SK-N-SH treated with all-trans-retinoic acid at 6 μM for 48 hours (cell line): ENCODE measurements around the gene LIX1.

Source experiments
- ATAC-seq: fragments of 200-7000 bp; cut with Tn5 transposase; 3 replicates; pipeline ENCODE4 v1.9.1; 2020; ENCODE audit warnings: mild to moderate bottlenecking, moderate library complexity
- ARNTL ChIP-seq: fragments of 450-650 bp; formaldehyde crosslinking; IDR thresholded peaks from 2 replicates; pipeline ENCODE4 v1.5.0; 2020; ENCODE audit warnings: low read depth, mild to moderate bottlenecking, moderate library complexity, borderline replicate concordance
- BACH2 ChIP-seq: fragments of 250-450 bp; sonication (Bioruptor Pico); IDR thresholded peaks from 2 replicates; pipeline ENCODE4 v1.9.0; 2021; ENCODE audit warnings: mild to moderate bottlenecking, borderline replicate concordance
- CREB5 ChIP-seq: fragments of 250-450 bp; sonication (Bioruptor Pico); IDR thresholded peaks from 2 replicates; pipeline ENCODE4 v1.5.1; 2020; ENCODE audit warnings: low read depth, mild to moderate bottlenecking, moderate library complexity
- CSDC2 ChIP-seq: fragments of 250-450 bp; sonication (Bioruptor Pico); IDR thresholded peaks from 2 replicates; pipeline ENCODE4 v1.5.0; 2020; ENCODE audit warnings: mild to moderate bottlenecking, moderate library complexity
- CSRNP3 ChIP-seq: fragments of 250-450 bp; sonication (Bioruptor Pico); IDR thresholded peaks from 2 replicates; pipeline ENCODE4 v1.5.1; 2021; ENCODE audit warnings: mild to moderate bottlenecking, moderate library complexity
- ESRRG ChIP-seq: fragments of 250-450 bp; sonication (Bioruptor Pico); IDR thresholded peaks from 2 replicates; pipeline ENCODE4 v1.6.1; 2021; ENCODE audit warnings: mild to moderate bottlenecking
- GLIS3 ChIP-seq: fragments of 250-450 bp; sonication (Bioruptor Pico); IDR thresholded peaks from 2 replicates; pipeline ENCODE4 v1.5.0; 2020; ENCODE audit warnings: mild to moderate bottlenecking, moderate library complexity
- ISL1 ChIP-seq: fragments of 250-450 bp; sonication (Bioruptor Pico); IDR thresholded peaks from 2 replicates; pipeline ENCODE4 v2.1.2; 2022; ENCODE audit warnings: mild to moderate bottlenecking, moderate library complexity
- OSR1 ChIP-seq: fragments of 250-450 bp; sonication (Bioruptor Pico); IDR thresholded peaks from 2 replicates; pipeline ENCODE4 v1.8.0; 2022; ENCODE audit warnings: moderate library complexity, mild to moderate bottlenecking, inconsistent platforms
- PATZ1 ChIP-seq: fragments of 250-450 bp; sonication (Bioruptor Pico); IDR thresholded peaks from 2 replicates; pipeline ENCODE4 v1.8.0; 2020; ENCODE audit warnings: mild to moderate bottlenecking, moderate library complexity, borderline replicate concordance
- POU6F1 ChIP-seq: fragments of 250-450 bp; sonication (Bioruptor Pico); IDR thresholded peaks from 2 replicates; pipeline ENCODE4 v1.8.0; 2021; ENCODE audit warnings: low read depth, mild to moderate bottlenecking, moderate library complexity, borderline replicate concordance
- PPARA ChIP-seq: fragments of 250-450 bp; sonication (Bioruptor Pico); IDR thresholded peaks from 2 replicates; pipeline ENCODE4 v1.5.0; 2020; ENCODE audit warnings: mild to moderate bottlenecking, borderline replicate concordance
- RARB ChIP-seq: fragments of 250-450 bp; sonication (Bioruptor Pico); IDR thresholded peaks from 2 replicates; pipeline ENCODE4 v1.8.0; 2021; ENCODE audit warnings: mild to moderate bottlenecking, moderate library complexity
- TOX ChIP-seq: fragments of 250-450 bp; sonication (Bioruptor Pico); IDR thresholded peaks from 2 replicates; pipeline ENCODE4 v1.8.0; 2021; ENCODE audit warnings: mild to moderate bottlenecking, moderate library complexity, borderline replicate concordance
- TSHZ2 ChIP-seq: fragments of 250-450 bp; sonication (Bioruptor Pico); IDR thresholded peaks from 2 replicates; pipeline ENCODE4 v1.5.0; 2020; ENCODE audit warnings: mild to moderate bottlenecking, moderate library complexity
- ZC3H10 ChIP-seq: fragments of 250-450 bp; sonication (Bioruptor Pico); IDR thresholded peaks from 2 replicates; pipeline ENCODE4 v1.5.1; 2021; ENCODE audit warnings: mild to moderate bottlenecking, moderate library complexity
- ZFP3 ChIP-seq: fragments of 250-450 bp; sonication (Bioruptor Pico); IDR thresholded peaks from 2 replicates; pipeline ENCODE4 v1.5.0; 2020; ENCODE audit warnings: mild to moderate bottlenecking, moderate library complexity
- ZFP30 ChIP-seq: fragments of 450-650 bp; formaldehyde crosslinking; IDR thresholded peaks from 2 replicates; pipeline ENCODE4 v1.5.0; 2022; ENCODE audit warnings: mild to moderate bottlenecking, moderate library complexity
- ZNF70 ChIP-seq: fragments of 450-650 bp; formaldehyde crosslinking; IDR thresholded peaks from 2 replicates; pipeline ENCODE4 v1.5.0; 2020; ENCODE audit warnings: mild to moderate bottlenecking, moderate library complexity
- ZNF8 ChIP-seq: fragments of 450-650 bp; formaldehyde crosslinking; IDR thresholded peaks from 2 replicates; pipeline ENCODE4 v1.5.0; 2020; ENCODE audit warnings: mild to moderate bottlenecking, moderate library complexity

The LIX1 gene

GRCh38 chr5:97090944-97091343 is 51.5 kb downstream of the LIX1 start:
- TF ChIP-seq ZFP30 (CRISPR knock-in tag) (no peak), ISL1 (CRISPR knock-in tag) (no peak), OSR1 (CRISPR knock-in tag) (no peak), CSRNP3 (CRISPR knock-in tag) (no peak), TSHZ2 (CRISPR knock-in tag) (no peak), RARB (no peak), CSDC2 (no peak), ESRRG (CRISPR knock-in tag) (no peak), GLIS3 (no peak), ZNF70 (CRISPR knock-in tag) (no peak), ZC3H10 (no peak), POU6F1 (CRISPR knock-in tag) (no peak), ARNTL (no peak), ZNF8 (no peak), PATZ1 (no peak)
- no peak for ATAC-seq

- TF ChIP-seq TOX (CRISPR knock-in tag): no peak
- TF ChIP-seq ZFP3: no peak
- no peak for TF ChIP-seq PATZ1
- no peak for TF ChIP-seq OSR1 (CRISPR knock-in tag)
- no peak for TF ChIP-seq GLIS3
- no peak for TF ChIP-seq CSRNP3 (CRISPR knock-in tag)
- no peak for TF ChIP-seq RARB
- no peak for TF ChIP-seq ZC3H10
- no peak for TF ChIP-seq ISL1 (CRISPR knock-in tag)
- TF ChIP-seq CSDC2: no peak
- TF ChIP-seq BACH2: no peak
- TF ChIP-seq TSHZ2 (CRISPR knock-in tag): no peak
- TF ChIP-seq PPARA (CRISPR knock-in tag): no peak
- no peak for TF ChIP-seq CREB5 (CRISPR knock-in tag)
- TF ChIP-seq, all 23 proteins: peak for 0
- no peak for ATAC-seq
Observed at GRCh38 chr5:97089149-97089801, 53.1 kb downstream of the LIX1 start.
